Body of pancreas (tissue), 4 donors: Measurements from ENCODE around the gene MTREX.

Source experiments
- POLR2A ChIP-seq, 3 donors: fragments of 450-650 bp; IDR thresholded peaks; one replicate each; pipeline ENCODE4 v1.6.1; 2016; ENCODE audit warnings: antibody characterized with exemption in 3 of 3, mild to moderate bottlenecking in 2 of 3
- TF ChIP-seq, protein P1 (sequence below), 7 experiments: fragments of 450-650 bp in 4 of 7; fragments of 200-600 bp in 3 of 7; sonication (generic) in 3 of 7; IDR thresholded peaks; one replicate each; pipeline ENCODE4 v1.5.1; 2016 to 2019; ENCODE audit warnings: antibody characterized with exemption in 7 of 7

DNA sequence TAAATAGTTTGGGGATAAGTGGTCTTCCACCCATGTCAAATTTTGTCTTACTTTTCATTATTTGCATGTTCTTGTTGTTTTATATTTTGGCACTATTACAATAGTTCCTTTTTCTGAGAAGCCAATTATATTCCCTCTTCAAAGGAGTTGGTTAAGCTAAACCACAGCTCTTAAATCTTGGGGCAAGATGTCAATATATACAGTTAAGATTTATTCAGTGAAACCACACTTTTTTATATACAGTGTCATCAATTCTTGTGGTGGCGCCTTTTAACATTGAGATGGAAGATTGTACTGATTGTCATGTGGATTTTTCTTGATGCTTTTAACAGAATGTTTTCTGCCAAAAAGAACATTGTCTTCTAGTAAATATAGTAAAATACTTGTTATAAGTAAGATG, 104.1 kb downstream of the MTREX start:
- TF ChIP-seq, protein P1, sequence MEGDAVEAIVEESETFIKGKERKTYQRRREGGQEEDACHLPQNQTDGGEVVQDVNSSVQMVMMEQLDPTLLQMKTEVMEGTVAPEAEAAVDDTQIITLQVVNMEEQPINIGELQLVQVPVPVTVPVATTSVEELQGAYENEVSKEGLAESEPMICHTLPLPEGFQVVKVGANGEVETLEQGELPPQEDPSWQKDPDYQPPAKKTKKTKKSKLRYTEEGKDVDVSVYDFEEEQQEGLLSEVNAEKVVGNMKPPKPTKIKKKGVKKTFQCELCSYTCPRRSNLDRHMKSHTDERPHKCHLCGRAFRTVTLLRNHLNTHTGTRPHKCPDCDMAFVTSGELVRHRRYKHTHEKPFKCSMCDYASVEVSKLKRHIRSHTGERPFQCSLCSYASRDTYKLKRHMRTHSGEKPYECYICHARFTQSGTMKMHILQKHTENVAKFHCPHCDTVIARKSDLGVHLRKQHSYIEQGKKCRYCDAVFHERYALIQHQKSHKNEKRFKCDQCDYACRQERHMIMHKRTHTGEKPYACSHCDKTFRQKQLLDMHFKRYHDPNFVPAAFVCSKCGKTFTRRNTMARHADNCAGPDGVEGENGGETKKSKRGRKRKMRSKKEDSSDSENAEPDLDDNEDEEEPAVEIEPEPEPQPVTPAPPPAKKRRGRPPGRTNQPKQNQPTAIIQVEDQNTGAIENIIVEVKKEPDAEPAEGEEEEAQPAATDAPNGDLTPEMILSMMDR (IDR thresholded peaks at IDR 0.05): no peak
- TF ChIP-seq POLR2A (IDR thresholded peaks at IDR 0.05): no peak
